CD14-positive monocyte (primary cell): ENCODE data around the gene TMCO4. TPM values are rescaled to one million over a fixed set of nuclear protein-coding genes. Genes with fewer than 3 reads are reported as not detected.
"Not testable (repeated sequence)": the region's sequence is repeated elsewhere in the genome, so short reads cannot be mapped to it uniquely, and the experiment has no call there.

Experiments used
- DNase-seq, 3 donors: peaks; one replicate each; pipeline ENCODE4 v3.0.0-alpha.2; 2011 to 2022
- H2AFZ ChIP-seq: 2 replicates; pipeline ENCODE4 v1.6.0; 2012; ENCODE audit warnings: mild to moderate bottlenecking, low read depth, low read length, inconsistent platforms; ENCODE audit not compliant: insufficient read depth, poor library complexity, severe bottlenecking
- H3K27ac ChIP-seq, 2 donors: 1 replicate in 1 of 2; 2 replicates in 1 of 2; pipeline ENCODE4 v1.5.1; 2012 to 2013; ENCODE audit warnings: low read length in 2 of 2, control low read depth in 1 of 2, inconsistent platforms in 1 of 2, low read depth in 1 of 2, mild to moderate bottlenecking in 1 of 2
- H3K27me3 ChIP-seq, 2 donors: one replicate each; pipeline versions ENCODE4 v1.6.0 to v1.6.1; 2011 to 2013; ENCODE audit warnings: low read length in 2 of 2; ENCODE audit not compliant: control insufficient read depth in 2 of 2, insufficient read depth in 2 of 2
- H3K36me3 ChIP-seq, 2 donors: replicated peaks in 1 of 2; 1 replicate in 1 of 2; 2 replicates in 1 of 2; pipeline versions ENCODE4 v1.5.1 to v1.6.1; 2012 to 2013; ENCODE audit warnings: low read length in 2 of 2, control low read depth in 1 of 2, inconsistent platforms in 1 of 2, mild to moderate bottlenecking in 1 of 2; ENCODE audit not compliant: insufficient read depth in 2 of 2, control insufficient read depth in 1 of 2
- H3K4me1 ChIP-seq, 2 donors: 1 replicate in 1 of 2; 2 replicates in 1 of 2; pipeline versions ENCODE4 v1.5.1 to v1.6.1; 2012 to 2013; ENCODE audit warnings: low read length in 2 of 2, control low read depth in 1 of 2, inconsistent platforms in 1 of 2, mild to moderate bottlenecking in 1 of 2, moderate library complexity in 1 of 2; ENCODE audit not compliant: insufficient read depth in 2 of 2, control insufficient read depth in 1 of 2
- H3K4me2 ChIP-seq: replicated peaks from 2 replicates; pipeline ENCODE3; 2012; ENCODE audit warnings: low read length, moderate library complexity, mild to moderate bottlenecking; ENCODE audit not compliant: poor library complexity, severe bottlenecking; ENCODE audit errors: extremely low read depth
- H3K4me3 ChIP-seq, 3 experiments: fragments of 200-600 bp in 1 of 3; sonication (generic) in 1 of 3; replicated peaks in 1 of 3; 1 replicate in 2 of 3; 2 replicates in 1 of 3; pipeline ENCODE4 v1.5.1; 2011 to 2013; ENCODE audit warnings: low read length in 3 of 3, mild to moderate bottlenecking in 3 of 3, control low read depth in 2 of 3, low read depth in 2 of 3, inconsistent platforms in 1 of 3, moderate library complexity in 1 of 3
- H3K79me2 ChIP-seq: 2 replicates; pipeline ENCODE4 v1.6.0; 2012; ENCODE audit warnings: mild to moderate bottlenecking, control low read depth, inconsistent platforms, low read length, moderate library complexity; ENCODE audit not compliant: insufficient read depth
- H3K9ac ChIP-seq: 2 replicates; pipeline ENCODE4 v1.6.0; 2017; ENCODE audit warnings: low read length, mild to moderate bottlenecking; ENCODE audit not compliant: insufficient read depth, poor library complexity, severe bottlenecking
- H3K9me3 ChIP-seq, 2 donors: replicated peaks in 1 of 2; 1 replicate in 1 of 2; 2 replicates in 1 of 2; pipeline versions ENCODE4 v1.5.1 to v1.6.1; 2012 to 2013; ENCODE audit warnings: low read length in 2 of 2, control low read depth in 1 of 2; ENCODE audit not compliant: control insufficient read depth in 1 of 2, insufficient read depth in 1 of 2
- H4K20me1 ChIP-seq: 2 replicates; pipeline ENCODE4 v1.6.0; 2012; ENCODE audit warnings: mild to moderate bottlenecking, low read length, control low read depth, moderate library complexity; ENCODE audit not compliant: insufficient read depth
- H3K27ac Mint-ChIP-seq, 7 donors: one replicate each; pipeline ENCODE4 v1.8.0; 2020; ENCODE audit warnings: mild to moderate bottlenecking in 7 of 7, mixed read lengths in 7 of 7, moderate library complexity in 6 of 7, inconsistent platforms in 2 of 7
- H3K27me3 Mint-ChIP-seq, 3 donors: one replicate each; pipeline ENCODE4 v1.8.0; 2021 to 2022; ENCODE audit warnings: low read depth in 3 of 3, mild to moderate bottlenecking in 3 of 3, mixed read lengths in 3 of 3, moderate library complexity in 3 of 3, inconsistent platforms in 1 of 3
- H3K36me3 Mint-ChIP-seq, 2 donors: one replicate each; pipeline ENCODE4 v1.8.0; 2020; ENCODE audit warnings: mixed read lengths in 2 of 2, inconsistent platforms in 1 of 2, mild to moderate bottlenecking in 1 of 2
- H3K4me1 Mint-ChIP-seq: one replicate; pipeline ENCODE4 v1.8.0; 2020; ENCODE audit warnings: mild to moderate bottlenecking, mixed read lengths
- H3K4me3 Mint-ChIP-seq, 2 donors: one replicate each; pipeline ENCODE4 v1.8.0; 2020; ENCODE audit warnings: mild to moderate bottlenecking in 2 of 2, mixed read lengths in 2 of 2, moderate library complexity in 1 of 2
- H3K9me3 Mint-ChIP-seq, 7 donors: one replicate each; pipeline ENCODE4 v1.8.0; 2020 to 2022; ENCODE audit warnings: mixed read lengths in 7 of 7, mild to moderate bottlenecking in 6 of 7, moderate library complexity in 6 of 7, inconsistent platforms in 2 of 7
- WGBS: methylation state at CpG from one replicate; pipeline ENCODE4 v1.1.5; 2013; ENCODE audit warnings: missing lambda C conversion rate; ENCODE audit not compliant: insufficient coverage; 5-methylcytosine and 5-hydroxymethylcytosine counted together
- intact Hi-C, 2 donors: fragments of 100-400 bp; cut with micrococcal nuclease; formaldehyde crosslinking; loops; one replicate each; pipeline versions ENCODE4 v1.15.0 to v1.15.1; 2023
- polyA plus RNA-seq, 3 donors: library from polyadenylated mRNA; depleted of rRNA in 1 of 3; unstranded in 2 of 3; stranded (reverse) in 1 of 3; fragments of 300-500 nt in 2 of 3; fragments of >200 nt in 1 of 3; fragmentation: Illumina TruSeq in 2 of 3; gene quantifications; 1 replicate in 2 of 3; 2 replicates in 1 of 3; pipeline ENCODE4 v1.2.3, GENCODE V29; 2012 to 2021
- TF ChIP-seq, protein P1 (sequence below): fragments of 200-600 bp; IDR thresholded peaks from one replicate; pipeline ENCODE4 v1.8.0; 2022; ENCODE audit warnings: antibody characterized with exemption, mild to moderate bottlenecking

TMCO4 gene
- polyA plus RNA-seq, 3 donors: 6.9 to 10.1 (median 7.9) TPM

DNA sequence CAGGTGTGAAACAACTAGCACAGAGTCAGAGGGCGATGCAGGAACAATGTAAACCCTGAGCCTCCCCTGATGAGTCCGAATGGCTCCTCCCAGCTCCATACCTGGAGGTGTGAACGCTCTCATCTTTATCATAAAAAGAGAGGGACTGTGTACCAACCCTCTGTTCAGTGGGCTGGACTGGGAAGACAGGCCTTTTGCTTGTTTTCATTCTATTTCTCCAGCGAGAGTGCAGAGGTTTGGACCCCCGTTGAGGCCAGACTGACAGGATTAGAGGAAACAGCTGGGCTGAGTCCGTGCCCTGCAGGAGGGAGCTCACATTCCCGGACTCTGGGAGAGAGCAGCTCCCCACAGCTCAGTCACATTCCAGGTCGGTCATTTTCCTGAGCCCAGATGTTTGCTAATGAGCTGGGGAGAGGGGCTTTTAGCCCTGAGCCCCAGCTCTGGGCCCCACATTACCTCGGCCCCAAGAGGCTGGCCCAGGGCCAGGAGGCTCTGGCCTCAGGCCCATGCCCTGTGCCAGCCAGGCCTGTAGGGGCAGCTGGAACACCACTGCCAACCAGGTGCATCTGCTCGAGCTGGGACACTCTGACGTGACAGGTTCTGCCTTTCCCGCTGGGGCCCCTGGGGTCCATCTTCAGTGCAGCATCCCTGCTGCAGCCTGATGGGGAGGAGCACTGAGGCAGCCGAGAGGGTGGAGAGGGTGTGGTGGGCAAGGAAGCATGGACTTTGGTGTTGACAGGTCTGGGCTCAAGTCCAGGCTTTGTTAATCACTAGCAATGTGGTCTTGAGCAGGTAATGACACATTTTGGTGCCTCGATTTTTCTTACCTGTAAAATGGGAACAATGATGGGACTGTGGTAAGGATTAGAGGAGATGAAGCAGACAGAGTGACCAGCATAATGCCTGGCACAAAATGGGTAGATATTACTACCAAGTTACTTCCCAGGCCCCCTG is 159.1 kb downstream of the TMCO4 start:
- no peaks in the 10 kb centered on the region for H3K79me2 ChIP-seq
- H3K36me3 ChIP-seq: no peaks in the 10 kb centered on the region
- H3K4me3 ChIP-seq: no peak overlapping the region
- TF ChIP-seq, protein P1, sequence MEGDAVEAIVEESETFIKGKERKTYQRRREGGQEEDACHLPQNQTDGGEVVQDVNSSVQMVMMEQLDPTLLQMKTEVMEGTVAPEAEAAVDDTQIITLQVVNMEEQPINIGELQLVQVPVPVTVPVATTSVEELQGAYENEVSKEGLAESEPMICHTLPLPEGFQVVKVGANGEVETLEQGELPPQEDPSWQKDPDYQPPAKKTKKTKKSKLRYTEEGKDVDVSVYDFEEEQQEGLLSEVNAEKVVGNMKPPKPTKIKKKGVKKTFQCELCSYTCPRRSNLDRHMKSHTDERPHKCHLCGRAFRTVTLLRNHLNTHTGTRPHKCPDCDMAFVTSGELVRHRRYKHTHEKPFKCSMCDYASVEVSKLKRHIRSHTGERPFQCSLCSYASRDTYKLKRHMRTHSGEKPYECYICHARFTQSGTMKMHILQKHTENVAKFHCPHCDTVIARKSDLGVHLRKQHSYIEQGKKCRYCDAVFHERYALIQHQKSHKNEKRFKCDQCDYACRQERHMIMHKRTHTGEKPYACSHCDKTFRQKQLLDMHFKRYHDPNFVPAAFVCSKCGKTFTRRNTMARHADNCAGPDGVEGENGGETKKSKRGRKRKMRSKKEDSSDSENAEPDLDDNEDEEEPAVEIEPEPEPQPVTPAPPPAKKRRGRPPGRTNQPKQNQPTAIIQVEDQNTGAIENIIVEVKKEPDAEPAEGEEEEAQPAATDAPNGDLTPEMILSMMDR: no peak
- Mint-ChIP-seq H3K27ac (no peak overlapping the region), H3K36me3 (peaks cover 2% of the 10 kb centered on the region in 2 donors), H3K9me3 (peaks cover 0 to 23% (median 4%) of the 10 kb centered on the region in 7 donors), H3K4me1 (peaks cover 10% of the 10 kb centered on the region), H3K27me3 (peaks cover 39 to 61% (median 44%) of the 10 kb centered on the region in 3 donors), H3K4me3 (peak overlapping the region in 1 of 2 donors; percentile 37)
- no peaks in the 10 kb centered on the region for H4K20me1 ChIP-seq
- DNase-seq: no peak
- WGBS: 50% methylated on average over 11 of the region's 14 CpGs
- H2AFZ ChIP-seq: no peak overlapping the region
- H3K27me3 ChIP-seq: peaks cover 19 to 46% of the 10 kb centered on the region in 2 donors
- peaks cover 0 to 9% of the 10 kb centered on the region in 2 donors for H3K9me3 ChIP-seq
- intact Hi-C loops: no loop called here
- H3K4me1 ChIP-seq: peaks cover 6 to 14% of the 10 kb centered on the region in 2 donors
- no peak overlapping the region for H3K9ac ChIP-seq
- H3K27ac ChIP-seq: no peak overlapping the region
- H3K4me2 ChIP-seq: no peak overlapping the region

GRCh38 chr1:19639999-19640362 is 159.7 kb downstream of the TMCO4 start:
- intact Hi-C loops: no loop called here
- Histone ChIP-seq H3K36me3 (no peaks in the 10 kb centered on the region), H3K27me3 (peaks cover 15 to 40% of the 10 kb centered on the region in 2 donors), H4K20me1 (no peaks in the 10 kb centered on the region), H3K4me2 (no peak overlapping the region), H2AFZ (no peak overlapping the region), H3K9me3 (peaks cover 0 to 9% of the 10 kb centered on the region in 2 donors), H3K4me3 (no peak overlapping the region), H3K27ac (no peak overlapping the region), H3K9ac (no peak overlapping the region), H3K4me1 (peaks cover 4 to 10% of the 10 kb centered on the region in 2 donors), H3K79me2 (no peaks in the 10 kb centered on the region)
- DNase-seq: no peak
- H3K9me3 Mint-ChIP-seq: peaks cover 0 to 19% (median 4%) of the 10 kb centered on the region in 7 donors
- peaks cover 9% of the 10 kb centered on the region for H3K4me1 Mint-ChIP-seq
- 76% methylated on average over 2 of the region's 3 CpGs for WGBS
- peaks cover 34 to 55% (median 40%) of the 10 kb centered on the region in 3 donors for H3K27me3 Mint-ChIP-seq
- H3K27ac Mint-ChIP-seq: no peak overlapping the region
- peaks cover 2% of the 10 kb centered on the region in 2 donors for H3K36me3 Mint-ChIP-seq
- H3K4me3 Mint-ChIP-seq: no peak overlapping the region
- TF ChIP-seq, protein P1: no peak

GRCh38 chr1:19639228-19639627 is 160.5 kb downstream of the TMCO4 start:
- Mint-ChIP-seq H3K9me3 (peaks cover 0 to 15% (median 1%) of the 10 kb centered on the region in 7 donors), H3K27me3 (peaks cover 32 to 49% (median 37%) of the 10 kb centered on the region in 3 donors)
- DNase-seq, H3K36me3 Mint-ChIP-seq, intact Hi-C loops, H3K4me1 Mint-ChIP-seq, H3K9me3 ChIP-seq, H3K4me3 ChIP-seq, H3K4me3 Mint-ChIP-seq, H3K4me1 ChIP-seq, H4K20me1 ChIP-seq, H3K4me2 ChIP-seq, H3K9ac ChIP-seq, H3K79me2 ChIP-seq, H3K27ac Mint-ChIP-seq, H3K36me3 ChIP-seq, H3K27ac ChIP-seq, H2AFZ ChIP-seq: not testable (repeated sequence)
- peaks cover 11 to 36% of the 10 kb centered on the region in 2 donors for H3K27me3 ChIP-seq
- 77% methylated on average over 6 of the region's 10 CpGs for WGBS
